IPS-20b (cell line): ENCODE data around the gene RNF26.
A peak's percentile ranks its signal among the peaks of the same experiment; 100 is the strongest.

ENCODE experiments used
- H3K27ac ChIP-seq: one replicate; pipeline ENCODE4 v1.5.1; 2013; ENCODE audit warnings: low read length
- H3K27me3 ChIP-seq: 2 replicates; pipeline ENCODE4 v1.6.1; 2013; ENCODE audit warnings: mild to moderate bottlenecking, low read length, inconsistent platforms; ENCODE audit not compliant: insufficient read depth
- H3K36me3 ChIP-seq: 2 replicates; pipeline ENCODE4 v1.6.1; 2013; ENCODE audit warnings: low read depth, mild to moderate bottlenecking, inconsistent platforms, low read length, moderate library complexity; ENCODE audit not compliant: insufficient read depth
- H3K4me1 ChIP-seq: 2 replicates; pipeline ENCODE4 v1.6.1; 2013; ENCODE audit warnings: mild to moderate bottlenecking, control low read depth, inconsistent platforms, low read length, moderate library complexity; ENCODE audit not compliant: insufficient read depth
- H3K4me3 ChIP-seq: 2 replicates; pipeline ENCODE4 v1.5.1; 2013; ENCODE audit warnings: mild to moderate bottlenecking, low read length, inconsistent platforms
- H3K9ac ChIP-seq: 2 replicates; pipeline ENCODE4 v1.6.1; 2013; ENCODE audit warnings: low read depth, mild to moderate bottlenecking, inconsistent platforms, low read length, moderate library complexity
- H3K9me3 ChIP-seq: 2 replicates; pipeline ENCODE4 v1.6.1; 2013; ENCODE audit warnings: mild to moderate bottlenecking, low read depth, low read length, inconsistent platforms; ENCODE audit not compliant: insufficient read depth

RNF26 gene

GRCh38 chr11:119339589-119340334, 5.4 kb downstream of the RNF26 start:
- Histone ChIP-seq H3K27me3 (peaks cover 57% of the 10 kb centered on the region), H3K36me3 (peaks cover 14% of the 10 kb centered on the region), H3K4me1 (peaks cover 19% of the 10 kb centered on the region; the same call in 1 of the 2 replicates), H3K4me3 (peak overlapping the region; percentile 63; the same call in 1 of the 2 replicates), H3K27ac (no peak overlapping the region), H3K9me3 (no peaks in the 10 kb centered on the region), H3K9ac (peak overlapping the region; percentile 21; the same call in 1 of the 2 replicates)

- H3K9ac ChIP-seq: peak within 1 kb of the TSS; percentile 21; the same call in 1 of the 2 replicates
- no peak within 1 kb of the TSS for H3K27ac ChIP-seq
- peak within 1 kb of the TSS; percentile 63; the same call in 1 of the 2 replicates for H3K4me3 ChIP-seq
- peaks cover 19% of the 10 kb centered on the region; the same call in 1 of the 2 replicates for H3K4me1 ChIP-seq
- H3K27me3 ChIP-seq: peaks cover 64% of the 10 kb centered on the region
- no peaks in the 10 kb centered on the region for H3K9me3 ChIP-seq
- peaks cover 14% of the 10 kb centered on the region for H3K36me3 ChIP-seq
Observed at GRCh38 chr11:119340335-119341221, 6.3 kb downstream of the RNF26 start, which contains the start of gene C1QTNF5. Gene C1QTNF5 (minus strand): TSS chr11:119340883. CDS start chr11:119340397, 486 bp downstream.

GRCh38 chr11:119341222-119342022, 7.1 kb downstream of the RNF26 start:
- peaks cover 7% of the 10 kb centered on the region; the same call in 1 of the 2 replicates for H3K36me3 ChIP-seq
- peak overlapping the region; percentile 63; the same call in 1 of the 2 replicates for H3K4me3 ChIP-seq
- H3K27me3 ChIP-seq: peaks cover 73% of the 10 kb centered on the region
- no peak overlapping the region for H3K27ac ChIP-seq
- H3K4me1 ChIP-seq: peaks cover 19% of the 10 kb centered on the region; the same call in 1 of the 2 replicates
- H3K9me3 ChIP-seq: no peaks in the 10 kb centered on the region
- H3K9ac ChIP-seq: no peak overlapping the region

GRCh38 chr11:119342023-119342300, 7.6 kb downstream of the RNF26 start:
- H3K4me1 ChIP-seq: peaks cover 18% of the 10 kb centered on the region; the same call in 1 of the 2 replicates
- peaks cover 78% of the 10 kb centered on the region for H3K27me3 ChIP-seq
- H3K27ac ChIP-seq: no peak overlapping the region
- no peak overlapping the region for H3K9ac ChIP-seq
- H3K4me3 ChIP-seq: no peak overlapping the region
- H3K36me3 ChIP-seq: peaks cover 2% of the 10 kb centered on the region; the same call in 1 of the 2 replicates
- H3K9me3 ChIP-seq: no peaks in the 10 kb centered on the region

- Histone ChIP-seq H3K4me3 (no peak overlapping the region), H3K4me1 (peaks cover 12% of the 10 kb centered on the region; the same call in 1 of the 2 replicates), H3K9me3 (no peaks in the 10 kb centered on the region), H3K9ac (no peak overlapping the region), H3K27ac (no peak overlapping the region), H3K27me3 (peaks cover 83% of the 10 kb centered on the region), H3K36me3 (no peaks in the 10 kb centered on the region)
Observed at GRCh38 chr11:119342362-119343130, 8.2 kb downstream of the RNF26 start.

- H3K27me3 ChIP-seq: peaks cover 85% of the 10 kb centered on the region
- peaks cover 6% of the 10 kb centered on the region; the same call in 1 of the 2 replicates for H3K4me1 ChIP-seq
- H3K9ac ChIP-seq: no peak overlapping the region
- H3K36me3 ChIP-seq: no peaks in the 10 kb centered on the region
- no peak overlapping the region for H3K27ac ChIP-seq
- H3K4me3 ChIP-seq: no peak overlapping the region
- H3K9me3 ChIP-seq: no peaks in the 10 kb centered on the region
Observed at GRCh38 chr11:119343726-119344125, 9.4 kb downstream of the RNF26 start.

- peaks cover 3% of the 10 kb centered on the region; the same call in 1 of the 2 replicates for H3K4me1 ChIP-seq
Observed at GRCh38 chr11:119344291-119345010, 10.1 kb downstream of the RNF26 start.

GRCh38 chr11:119345685-119346084, 11.4 kb downstream of the RNF26 start:
- H3K9ac ChIP-seq: no peak overlapping the region
- peaks cover 66% of the 10 kb centered on the region for H3K27me3 ChIP-seq
- H3K4me1 ChIP-seq: peaks cover 3% of the 10 kb centered on the region; the same call in 1 of the 2 replicates
- H3K4me3 ChIP-seq: no peak overlapping the region
- no peaks in the 10 kb centered on the region for H3K9me3 ChIP-seq
- no peaks in the 10 kb centered on the region for H3K36me3 ChIP-seq
- H3K27ac ChIP-seq: no peak overlapping the region

More at GRCh38 chr11:119344291-119345010, 10.1 kb downstream of the RNF26 start:
- Histone ChIP-seq H3K27ac (no peak overlapping the region), H3K27me3 (peaks cover 78% of the 10 kb centered on the region), H3K9me3 (no peaks in the 10 kb centered on the region), H3K4me3 (no peak overlapping the region), H3K36me3 (no peaks in the 10 kb centered on the region), H3K9ac (no peak overlapping the region)

- H3K4me3 ChIP-seq: no peak within 1 kb of the TSS
- H3K27me3 ChIP-seq: peaks cover 56% of the 10 kb centered on the region
- H3K27ac ChIP-seq: no peak within 1 kb of the TSS
- no peaks in the 10 kb centered on the region for H3K36me3 ChIP-seq
- H3K9me3 ChIP-seq: no peaks in the 10 kb centered on the region
- no peak within 1 kb of the TSS for H3K9ac ChIP-seq
- H3K4me1 ChIP-seq: no peaks in the 10 kb centered on the region
Observed at GRCh38 chr11:119346605-119347004, 12.3 kb downstream of the RNF26 start, which contains the start of gene MFRP. Gene MFRP (minus strand): TSS chr11:119346705. CDS start chr11:119346513, 192 bp downstream.

- H3K36me3 ChIP-seq: no peaks in the 10 kb centered on the region
- H3K4me3 ChIP-seq: no peak overlapping the region
- H3K4me1 ChIP-seq: no peaks in the 10 kb centered on the region
- H3K9ac ChIP-seq: no peak overlapping the region
- H3K27me3 ChIP-seq: peaks cover 50% of the 10 kb centered on the region
- no peak overlapping the region for H3K27ac ChIP-seq
- no peaks in the 10 kb centered on the region for H3K9me3 ChIP-seq
Observed at GRCh38 chr11:119347242-119347641, 12.9 kb downstream of the RNF26 start.
